OCI-LY7 (cell line): Measurements from ENCODE around the gene ASIP.

ENCODE experiments used
- CTCF ChIP-seq: fragments of 200-600 bp; sonication (generic); conservative IDR thresholded peaks from 2 replicates; pipeline ENCODE4 v1.5.1; 2014; ENCODE audit warnings: mild to moderate bottlenecking, antibody characterized with exemption, low read length, moderate library complexity, mixed read lengths
- EZH2phosphoT487 ChIP-seq: fragments of 200-600 bp; sonication (generic); IDR thresholded peaks from 2 replicates; pipeline ENCODE4 v1.6.1; 2018; ENCODE audit warnings: low read depth, borderline replicate concordance, mild to moderate bottlenecking, mixed run types, antibody characterized with exemption, low read length, moderate library complexity, mixed read lengths

- no peak for TF ChIP-seq CTCF
- no peak for TF ChIP-seq EZH2phosphoT487
Measured at GRCh38 chr20:34240121-34240520, 1.1 kb upstream of the ASIP start.
